ENCODE measurements around the gene ANKRD27. TPM values are rescaled to one million over a fixed set of nuclear protein-coding genes. Genes with fewer than 3 reads are reported as not detected.

The ANKRD27 gene
- total RNA-seq, 1 experiment from 2014 or later, result 64.2 TPM

DNA sequence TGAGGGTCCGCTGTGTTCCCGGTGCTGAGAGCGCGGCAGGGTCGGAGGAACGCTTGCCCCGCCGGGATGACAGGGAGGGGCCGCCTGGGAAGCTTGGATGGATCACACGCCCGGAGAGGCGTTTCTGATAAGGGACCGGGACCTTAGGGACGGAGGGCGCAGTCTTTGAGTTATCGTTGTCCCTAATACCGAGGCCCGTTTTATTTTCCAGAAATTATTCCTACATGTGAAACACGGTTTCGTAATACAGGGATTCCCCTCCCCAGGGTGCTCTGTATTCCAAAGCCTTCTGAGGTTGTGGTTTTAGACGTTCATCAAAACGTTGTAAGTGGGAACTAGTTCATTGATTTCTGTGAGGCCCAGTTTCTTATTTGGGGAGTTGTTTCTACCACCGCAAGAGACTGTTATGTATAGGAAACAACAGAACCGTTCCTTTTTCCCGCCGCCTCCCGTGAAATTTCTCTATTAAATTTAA, 93.2 kb downstream of the ANKRD27 start:
- intact Hi-C loops (cut with micrococcal nuclease; ENCODE audit: unreplicated experiment), result no loop called here
- peak overlapping the region; percentile 80 for H3K27ac ChIP-seq (ENCODE audit: low read length)
- peaks cover 7% of the 10 kb centered on the region for H3K4me1 ChIP-seq (ENCODE audit: control insufficient read depth, insufficient read depth, low read length)
- TF ChIP-seq, protein P1, sequence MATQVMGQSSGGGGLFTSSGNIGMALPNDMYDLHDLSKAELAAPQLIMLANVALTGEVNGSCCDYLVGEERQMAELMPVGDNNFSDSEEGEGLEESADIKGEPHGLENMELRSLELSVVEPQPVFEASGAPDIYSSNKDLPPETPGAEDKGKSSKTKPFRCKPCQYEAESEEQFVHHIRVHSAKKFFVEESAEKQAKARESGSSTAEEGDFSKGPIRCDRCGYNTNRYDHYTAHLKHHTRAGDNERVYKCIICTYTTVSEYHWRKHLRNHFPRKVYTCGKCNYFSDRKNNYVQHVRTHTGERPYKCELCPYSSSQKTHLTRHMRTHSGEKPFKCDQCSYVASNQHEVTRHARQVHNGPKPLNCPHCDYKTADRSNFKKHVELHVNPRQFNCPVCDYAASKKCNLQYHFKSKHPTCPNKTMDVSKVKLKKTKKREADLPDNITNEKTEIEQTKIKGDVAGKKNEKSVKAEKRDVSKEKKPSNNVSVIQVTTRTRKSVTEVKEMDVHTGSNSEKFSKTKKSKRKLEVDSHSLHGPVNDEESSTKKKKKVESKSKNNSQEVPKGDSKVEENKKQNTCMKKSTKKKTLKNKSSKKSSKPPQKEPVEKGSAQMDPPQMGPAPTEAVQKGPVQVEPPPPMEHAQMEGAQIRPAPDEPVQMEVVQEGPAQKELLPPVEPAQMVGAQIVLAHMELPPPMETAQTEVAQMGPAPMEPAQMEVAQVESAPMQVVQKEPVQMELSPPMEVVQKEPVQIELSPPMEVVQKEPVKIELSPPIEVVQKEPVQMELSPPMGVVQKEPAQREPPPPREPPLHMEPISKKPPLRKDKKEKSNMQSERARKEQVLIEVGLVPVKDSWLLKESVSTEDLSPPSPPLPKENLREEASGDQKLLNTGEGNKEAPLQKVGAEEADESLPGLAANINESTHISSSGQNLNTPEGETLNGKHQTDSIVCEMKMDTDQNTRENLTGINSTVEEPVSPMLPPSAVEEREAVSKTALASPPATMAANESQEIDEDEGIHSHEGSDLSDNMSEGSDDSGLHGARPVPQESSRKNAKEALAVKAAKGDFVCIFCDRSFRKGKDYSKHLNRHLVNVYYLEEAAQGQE (IDR thresholded peaks at IDR 0.05; ENCODE audit: insufficient read depth in 1 of 2, low read depth in 2 of 2, low read length in 1 of 2), result no peak
- TF ChIP-seq SIN3A (IDR thresholded peaks at IDR 0.05; ENCODE audit: borderline replicate concordance, insufficient read depth, low read depth, low read length) (no peak), POLR2AphosphoS5 (IDR thresholded peaks at IDR 0.05; ENCODE audit: low read depth, low read length) (no peak), TCF7L2 (IDR thresholded peaks at IDR 0.05; ENCODE audit: low read depth, low read length) (no peak)
- TF ChIP-seq, protein P2, sequence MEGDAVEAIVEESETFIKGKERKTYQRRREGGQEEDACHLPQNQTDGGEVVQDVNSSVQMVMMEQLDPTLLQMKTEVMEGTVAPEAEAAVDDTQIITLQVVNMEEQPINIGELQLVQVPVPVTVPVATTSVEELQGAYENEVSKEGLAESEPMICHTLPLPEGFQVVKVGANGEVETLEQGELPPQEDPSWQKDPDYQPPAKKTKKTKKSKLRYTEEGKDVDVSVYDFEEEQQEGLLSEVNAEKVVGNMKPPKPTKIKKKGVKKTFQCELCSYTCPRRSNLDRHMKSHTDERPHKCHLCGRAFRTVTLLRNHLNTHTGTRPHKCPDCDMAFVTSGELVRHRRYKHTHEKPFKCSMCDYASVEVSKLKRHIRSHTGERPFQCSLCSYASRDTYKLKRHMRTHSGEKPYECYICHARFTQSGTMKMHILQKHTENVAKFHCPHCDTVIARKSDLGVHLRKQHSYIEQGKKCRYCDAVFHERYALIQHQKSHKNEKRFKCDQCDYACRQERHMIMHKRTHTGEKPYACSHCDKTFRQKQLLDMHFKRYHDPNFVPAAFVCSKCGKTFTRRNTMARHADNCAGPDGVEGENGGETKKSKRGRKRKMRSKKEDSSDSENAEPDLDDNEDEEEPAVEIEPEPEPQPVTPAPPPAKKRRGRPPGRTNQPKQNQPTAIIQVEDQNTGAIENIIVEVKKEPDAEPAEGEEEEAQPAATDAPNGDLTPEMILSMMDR (IDR thresholded peaks at IDR 0.05), result no peak
- peaks cover 24% of the 10 kb centered on the region for H3K36me3 ChIP-seq (ENCODE audit: control insufficient read depth, insufficient read depth, low read length)
- H3K27me3 ChIP-seq (ENCODE audit: control insufficient read depth, insufficient read depth, low read length), result no peaks in the 10 kb centered on the region
- H3K4me3 ChIP-seq (ENCODE audit: low read depth in 2 of 2, low read length in 2 of 2), result peak overlapping the region; percentile 76 to 80
- in situ Hi-C loops (cut with HindIII; ENCODE audit: low pct_unique_long_range_greater_than_20kb, low sequenced_read_pairs), result no loop called here
- DNase-seq (ENCODE audit: low read depth, low spot score), result no peak
- CTCF ChIA-PET, result interaction anchor here (1.3 kb wide), 1 partner anchor 12 kb away, joined by 8 read pairs; no protein-coding TSS in a partner anchor
- no TSS peak for BruUV-seq (replicated peaks)
- H3K9me3 ChIP-seq (ENCODE audit: control insufficient read depth, insufficient read depth, low read depth, low read length), result no peaks in the 10 kb centered on the region; the same call in 1 of the 2 replicates
- ATAC-seq, result peak; percentile 36
- POLR2A ChIA-PET, result interaction anchor here (0.6 to 0.7 kb wide), 2 partner anchors 12 to 389 kb away, joined by 5 read pairs; no protein-coding TSS in a partner anchor

DNA sequence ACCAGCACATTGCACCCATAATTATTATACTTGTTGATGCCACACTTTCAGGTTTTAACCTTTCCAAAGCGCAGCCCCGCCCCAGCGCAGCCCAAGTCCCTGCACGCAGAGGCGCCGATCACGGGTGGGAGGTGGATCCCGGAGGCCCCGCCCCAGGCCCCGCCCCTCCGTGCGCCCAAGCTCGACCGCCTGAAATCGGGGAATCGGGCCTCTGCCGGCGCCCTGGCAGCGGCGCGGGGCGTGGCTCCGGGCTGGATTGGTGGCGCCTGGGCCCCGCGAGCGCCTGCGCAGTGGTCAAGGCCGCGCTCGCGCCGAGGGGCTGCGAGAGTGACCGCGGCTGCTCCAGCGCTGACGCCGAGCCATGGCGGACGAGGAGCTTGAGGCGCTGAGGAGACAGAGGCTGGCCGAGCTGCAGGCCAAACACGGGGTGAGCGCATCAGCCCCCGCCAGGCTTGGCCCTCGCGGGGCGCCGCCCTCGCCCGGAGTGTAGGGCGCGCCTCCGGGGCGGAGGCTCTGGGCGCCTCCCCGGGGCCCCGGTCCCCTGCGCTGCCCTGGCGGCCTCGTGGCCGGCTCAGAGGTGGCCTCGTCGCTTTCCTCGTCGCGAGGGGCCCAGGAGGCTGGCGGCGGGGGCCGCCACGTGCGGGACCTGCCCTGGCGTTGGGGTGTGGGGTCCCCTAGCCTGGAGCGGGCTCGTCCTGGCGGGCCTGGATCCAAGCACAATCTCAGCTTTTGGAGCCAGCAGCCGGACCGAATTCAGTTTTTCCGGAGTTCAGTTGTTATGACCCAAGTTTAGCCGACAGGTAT, 93.9 kb downstream of the ANKRD27 start, which contains the start of gene PDCD5:
Gene PDCD5 (plus strand): TSS at position 290 of the 804 bp plus-strand sequence. CDS start 72 bp downstream, at position 362.
- intact Hi-C loops (cut with micrococcal nuclease; ENCODE audit: unreplicated experiment) (no loop called here), in situ Hi-C loops (cut with HindIII; ENCODE audit: low pct_unique_long_range_greater_than_20kb, low sequenced_read_pairs) (no loop called here)
- Histone ChIP-seq H3K27me3 (ENCODE audit: control insufficient read depth, insufficient read depth, low read length) (no peaks in the 10 kb centered on the region), H3K4me3 (ENCODE audit: low read depth in 2 of 2, low read length in 2 of 2) (peak within 1 kb of the TSS; percentile 76 to 80), H3K4me1 (ENCODE audit: control insufficient read depth, insufficient read depth, low read length) (peaks cover 7% of the 10 kb centered on the region), H3K27ac (ENCODE audit: low read length) (peak within 1 kb of the TSS; percentile 80), H3K9me3 (ENCODE audit: control insufficient read depth, insufficient read depth, low read depth, low read length) (no peaks in the 10 kb centered on the region), H3K36me3 (ENCODE audit: control insufficient read depth, insufficient read depth, low read length) (peaks cover 20% of the 10 kb centered on the region)
- CTCF ChIA-PET, result interaction anchor here (0.6 kb wide), 2 partner anchors 14 to 364 kb away, joined by 3 to 5 read pairs; no protein-coding TSS in a partner anchor
- DNase-seq (ENCODE audit: low read depth, low spot score), result peak; percentile 61
- peak; percentile 96 for ATAC-seq
- POLR2A ChIA-PET, result interaction anchor here (0.6 to 0.7 kb wide), 2 partner anchors 100 to 390 kb away, joined by 3 to 5 read pairs; no protein-coding TSS in a partner anchor
- no TSS peak for BruUV-seq (replicated peaks)
- TF ChIP-seq TCF7L2 (IDR thresholded peaks at IDR 0.05; ENCODE audit: low read depth, low read length) (no peak), POLR2AphosphoS5 (IDR thresholded peaks at IDR 0.05; ENCODE audit: low read depth, low read length) (peak; percentile 90), SIN3A (IDR thresholded peaks at IDR 0.05; ENCODE audit: borderline replicate concordance, insufficient read depth, low read depth, low read length) (peak; percentile 55; the same call in 1 of the 2 replicates)
- TF ChIP-seq, protein P1 (IDR thresholded peaks at IDR 0.05; ENCODE audit: insufficient read depth in 1 of 2, low read depth in 2 of 2, low read length in 1 of 2), result 0 out of 4 replicates have a peak, but pooled peaks of 1 of the 2 experiments have one; percentile 51
- TF ChIP-seq, protein P2 (IDR thresholded peaks at IDR 0.05), result no peak

Measured in Panc1 (cell line).